HG03159 (cell line): Measurements from ENCODE around the gene SORCS3.

ENCODE experiments used
- ATAC-seq: cut with Tn5 transposase; IDR thresholded peaks from one replicate; pipeline ENCODE4 v1.9.1; 2021; ENCODE audit warnings: mild to moderate bottlenecking, moderate library complexity; ENCODE audit not compliant: unreplicated experiment

SORCS3 gene

DNA sequence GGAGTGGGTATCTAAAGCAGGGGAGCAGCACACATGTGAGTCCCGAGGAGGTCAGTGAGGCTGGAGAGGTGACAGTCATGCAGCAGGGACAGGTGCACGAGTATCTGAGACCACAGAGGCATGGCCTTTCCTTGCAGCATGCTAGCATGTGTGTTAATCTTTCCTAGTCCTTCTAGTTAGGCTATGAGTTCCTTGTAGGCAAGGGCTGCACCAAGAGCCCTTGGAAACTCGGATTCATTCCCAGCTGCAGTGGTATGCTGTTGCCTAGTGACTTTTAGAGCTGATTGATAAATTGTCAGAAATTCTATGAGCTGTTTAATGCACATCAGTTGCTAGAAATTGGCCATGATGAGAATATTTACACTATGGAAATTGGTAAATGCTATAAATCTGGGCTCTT lies 132.0 kb downstream of the SORCS3 start:
- no peak for ATAC-seq

DNA sequence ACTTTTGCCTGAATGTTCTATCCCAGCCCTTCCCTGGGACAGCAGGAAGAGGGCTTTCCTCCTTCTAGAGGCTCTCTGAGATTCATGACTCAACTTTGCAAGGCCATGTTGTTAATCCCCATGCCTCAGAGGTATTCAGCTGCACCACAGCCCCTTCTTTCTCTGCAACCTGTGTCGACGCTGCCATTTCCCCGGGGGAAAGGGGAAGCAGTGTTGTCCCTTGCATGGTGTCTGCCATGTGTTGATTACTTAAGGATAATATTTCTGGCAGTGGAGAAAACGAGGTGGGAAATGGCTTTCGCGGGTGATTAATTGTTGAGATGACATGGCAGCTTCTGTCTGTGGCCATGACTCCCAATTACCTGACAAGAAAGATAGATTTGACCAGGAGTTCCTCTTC lies 133.1 kb downstream of the SORCS3 start:
- ATAC-seq = no peak

DNA sequence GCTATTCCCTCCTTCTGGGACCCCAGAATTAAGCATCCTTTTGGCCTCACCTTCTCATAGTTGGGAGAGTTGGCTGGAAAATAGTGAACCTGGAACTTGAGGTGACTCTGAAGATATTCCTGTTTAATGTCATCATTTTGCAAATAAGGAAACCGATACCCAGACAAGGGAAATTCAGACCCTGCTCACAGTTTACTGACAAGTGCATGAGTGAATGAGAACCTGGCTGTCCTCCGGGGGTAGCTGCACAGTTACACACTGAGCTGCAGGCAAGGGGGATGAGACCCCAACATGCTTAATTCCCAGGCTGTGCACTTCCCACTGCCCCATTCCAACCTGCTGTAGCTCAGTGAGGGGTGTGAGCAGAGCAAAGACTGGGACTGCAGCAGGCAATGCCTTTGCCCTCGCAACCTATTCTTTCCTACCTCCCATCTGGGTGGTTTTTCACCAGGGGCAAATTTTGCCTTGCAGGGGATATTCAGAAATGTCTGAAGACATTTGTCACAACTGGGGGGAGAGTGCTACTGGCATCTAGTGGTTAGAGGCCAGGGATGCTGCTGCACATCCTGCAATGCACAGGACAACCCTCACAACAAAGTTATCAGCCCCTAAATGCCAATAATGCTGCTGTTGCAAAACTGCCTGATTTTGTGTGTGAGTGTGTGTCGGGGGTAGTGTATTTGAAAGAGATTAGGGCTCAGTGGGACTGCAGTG lies 136.2 kb downstream of the SORCS3 start:
- ATAC-seq = no peak

DNA sequence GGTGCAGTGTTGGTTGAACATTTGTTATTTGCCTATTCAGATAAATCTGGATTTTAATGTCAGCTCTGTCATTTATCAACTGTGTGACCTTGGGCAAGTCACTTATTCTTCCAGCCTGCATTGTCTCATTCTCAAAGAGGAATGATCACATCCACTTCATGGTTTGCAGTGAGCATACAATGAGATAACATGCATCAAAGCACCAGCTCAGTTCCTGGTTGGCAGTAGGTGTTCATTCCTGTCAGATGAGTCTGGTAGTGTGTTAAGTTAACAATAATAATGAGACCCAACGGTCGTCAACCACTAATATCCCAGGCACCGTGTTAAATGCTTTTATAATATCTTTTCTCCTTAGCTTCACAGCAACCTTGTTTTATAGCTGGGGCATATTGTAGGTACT lies 137.3 kb downstream of the SORCS3 start:
- no peak for ATAC-seq

DNA sequence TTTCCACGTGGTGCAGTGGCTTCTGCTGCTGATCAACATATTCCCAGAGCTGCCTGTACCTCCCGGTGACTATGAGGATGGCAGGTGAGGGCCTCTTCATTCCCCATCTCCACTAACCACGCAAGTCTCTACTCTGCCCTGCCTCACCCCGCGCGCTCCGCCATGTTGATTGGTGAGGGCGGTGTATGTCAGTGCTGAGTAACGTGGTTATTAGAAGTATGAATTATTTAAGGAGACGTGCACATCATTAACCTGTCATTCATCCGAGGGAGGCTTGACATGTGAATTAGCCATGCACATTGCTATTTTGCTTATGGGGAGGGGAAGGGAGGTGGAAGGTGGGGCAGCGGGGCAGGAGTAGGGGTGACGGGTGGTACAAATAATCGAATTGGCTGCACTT lies 138.6 kb downstream of the SORCS3 start:
- no peak for ATAC-seq

DNA sequence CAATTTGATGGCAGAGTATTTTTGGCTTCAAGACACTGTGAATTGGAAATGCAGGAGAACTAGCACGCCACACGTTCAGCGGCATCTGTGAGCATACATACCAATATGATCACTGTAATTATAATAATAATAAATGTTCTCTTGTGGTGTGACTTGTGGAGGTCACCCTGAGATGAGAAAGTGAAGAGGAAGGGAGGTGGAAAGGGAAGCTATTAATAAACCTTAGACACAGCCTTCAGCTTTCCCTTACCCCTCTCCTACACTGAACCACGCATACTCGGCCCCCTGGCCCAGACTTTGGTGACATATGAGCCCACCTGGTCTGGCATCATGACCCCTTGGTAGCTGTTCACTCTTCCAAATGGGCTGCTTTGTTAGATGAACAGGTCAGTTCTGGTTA lies 139.1 kb downstream of the SORCS3 start:
- no peak for ATAC-seq

DNA sequence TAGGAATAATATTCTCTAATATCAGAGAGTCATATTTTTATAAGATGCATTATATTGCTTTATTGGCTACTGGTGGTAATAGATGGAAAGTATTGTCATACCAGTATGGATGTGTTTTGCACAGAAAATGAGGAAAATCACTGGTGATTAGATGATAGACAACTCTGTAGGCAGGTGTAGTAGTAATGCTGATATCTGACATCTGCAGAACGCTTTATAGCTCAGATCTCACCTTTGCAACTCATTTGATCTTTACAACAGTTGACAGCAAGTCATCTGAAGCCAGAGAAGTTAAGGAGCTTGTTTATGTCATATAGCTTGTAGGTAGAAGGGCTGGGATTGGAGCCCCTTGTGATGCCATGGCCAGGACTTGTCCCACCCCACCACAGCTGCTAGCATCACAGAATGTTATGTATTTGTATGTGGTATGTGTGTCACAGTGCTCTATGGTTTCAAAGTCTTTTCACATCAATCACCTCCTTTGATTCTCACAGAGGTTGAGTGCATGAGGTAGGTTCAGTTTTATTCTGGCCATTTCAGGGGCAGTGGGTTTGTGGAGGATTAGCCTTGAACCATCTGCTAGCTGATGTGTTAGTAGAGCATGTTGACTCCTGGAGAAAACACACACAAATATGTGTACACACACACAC lies 140.0 kb downstream of the SORCS3 start:
- no peak for ATAC-seq

DNA sequence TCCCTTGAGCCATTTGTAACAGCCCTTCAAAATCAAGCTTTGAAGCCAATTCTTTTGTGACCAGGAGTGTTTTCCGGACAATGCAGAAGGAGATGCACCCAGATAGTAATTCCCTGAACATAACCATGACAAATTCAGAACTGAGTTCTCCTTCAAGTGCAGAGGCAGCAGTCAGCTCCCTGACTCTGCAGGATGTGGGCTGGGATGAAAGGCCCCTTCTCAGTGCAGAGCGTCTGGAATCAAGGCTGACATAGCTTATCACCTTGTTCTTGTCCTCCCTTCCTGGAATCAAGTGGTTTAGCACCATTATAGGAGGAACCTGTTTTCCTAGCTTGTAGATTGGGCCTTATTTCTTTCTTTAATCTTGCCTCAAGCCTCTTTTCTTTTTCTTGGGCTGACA lies 143.4 kb downstream of the SORCS3 start:
- ATAC-seq = no peak

DNA sequence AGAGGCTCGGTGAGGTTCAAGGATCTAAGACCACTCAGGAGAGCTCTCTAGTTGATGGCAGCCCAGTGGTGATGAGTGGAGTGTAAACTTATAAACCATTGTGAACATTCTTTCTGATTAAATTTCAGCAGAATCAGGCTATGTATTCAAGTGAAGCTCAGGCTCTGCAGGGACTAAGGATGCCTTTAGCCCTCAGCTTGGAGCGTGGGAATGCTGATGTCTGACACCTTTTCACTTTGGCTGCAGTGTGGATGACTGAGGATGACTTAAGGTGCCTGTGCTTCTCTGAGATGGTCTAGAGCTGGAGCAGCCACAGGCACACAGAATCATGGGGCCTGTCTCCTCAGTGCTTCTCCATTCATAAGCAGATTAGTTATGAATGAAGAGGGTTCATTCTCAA lies 150.4 kb downstream of the SORCS3 start:
- no peak for ATAC-seq

DNA sequence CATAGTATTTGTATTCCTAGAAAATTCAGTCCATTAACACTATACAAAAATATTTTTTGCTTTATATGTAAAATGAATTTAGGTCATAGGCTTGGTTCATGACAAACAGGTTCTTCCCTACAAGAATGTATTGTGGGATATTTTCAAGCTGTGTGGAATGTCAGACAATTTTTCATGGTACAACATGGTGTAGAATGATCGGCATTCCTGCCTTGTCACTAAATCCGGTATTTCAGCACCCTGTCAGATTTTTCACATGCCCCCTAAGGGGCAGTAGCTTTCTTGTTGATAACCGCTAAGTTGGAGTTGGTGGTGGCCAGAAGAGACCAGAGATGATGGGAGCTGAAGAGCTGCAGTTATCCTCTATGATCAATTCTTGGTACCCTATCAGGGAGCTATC lies 154.3 kb downstream of the SORCS3 start:
- ATAC-seq = no peak

DNA sequence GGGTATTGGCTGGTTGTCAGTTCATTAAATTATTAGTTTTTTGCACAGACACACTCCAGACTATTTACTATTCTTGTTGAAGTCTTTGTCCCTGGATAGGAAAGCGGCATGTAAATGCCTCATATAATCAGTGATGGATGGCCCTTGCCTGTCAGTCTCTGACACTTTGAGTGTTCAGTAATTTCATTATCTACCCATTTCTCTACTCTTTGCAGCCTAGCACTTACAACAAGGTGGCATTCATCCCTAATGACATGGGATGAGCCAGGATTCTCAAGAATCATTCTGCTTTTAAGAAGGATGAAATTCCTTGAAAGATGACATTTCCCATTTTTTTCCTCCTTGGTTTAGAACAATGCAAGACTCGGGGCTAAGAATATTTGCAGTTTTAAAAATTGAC lies 155.7 kb downstream of the SORCS3 start:
- no peak for ATAC-seq

DNA sequence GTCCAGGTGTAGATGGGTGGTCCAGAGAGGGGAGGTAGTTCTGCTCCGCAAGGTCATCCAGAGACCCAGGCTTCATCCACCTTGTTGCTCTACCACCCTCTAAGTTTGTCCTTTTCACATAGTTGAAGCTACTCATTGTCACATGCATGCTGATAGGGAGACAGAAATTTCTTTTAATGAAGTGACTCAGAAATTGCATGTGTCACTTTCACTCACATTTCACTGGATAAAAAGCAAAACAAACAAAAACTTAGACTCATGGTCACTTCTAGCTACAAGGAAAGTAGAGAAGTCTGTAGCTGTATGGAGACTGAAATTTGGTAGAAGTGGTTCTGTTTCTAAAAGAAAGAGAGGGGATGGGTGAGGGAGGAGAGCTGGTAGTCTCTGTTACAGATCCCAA lies 161.9 kb downstream of the SORCS3 start:
- no peak for ATAC-seq

DNA sequence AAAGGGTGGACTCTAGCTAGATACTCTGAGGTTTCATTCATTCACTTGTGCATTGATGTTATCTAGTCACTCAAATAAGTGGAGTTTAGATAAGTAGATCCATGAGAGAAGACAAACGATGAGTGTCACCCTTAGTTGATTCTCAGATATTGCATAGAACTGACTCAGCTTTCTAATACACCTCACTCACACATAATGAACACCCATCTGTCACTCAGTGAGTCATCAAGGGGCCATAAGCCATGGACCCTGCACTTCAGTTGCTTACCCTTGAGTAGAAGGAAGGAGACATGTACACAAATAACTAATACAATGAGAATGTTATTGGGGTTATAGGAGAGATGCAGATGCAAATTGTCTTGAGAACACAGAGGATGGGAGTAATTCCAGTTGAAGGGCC lies 163.8 kb downstream of the SORCS3 start:
- no peak for ATAC-seq

DNA sequence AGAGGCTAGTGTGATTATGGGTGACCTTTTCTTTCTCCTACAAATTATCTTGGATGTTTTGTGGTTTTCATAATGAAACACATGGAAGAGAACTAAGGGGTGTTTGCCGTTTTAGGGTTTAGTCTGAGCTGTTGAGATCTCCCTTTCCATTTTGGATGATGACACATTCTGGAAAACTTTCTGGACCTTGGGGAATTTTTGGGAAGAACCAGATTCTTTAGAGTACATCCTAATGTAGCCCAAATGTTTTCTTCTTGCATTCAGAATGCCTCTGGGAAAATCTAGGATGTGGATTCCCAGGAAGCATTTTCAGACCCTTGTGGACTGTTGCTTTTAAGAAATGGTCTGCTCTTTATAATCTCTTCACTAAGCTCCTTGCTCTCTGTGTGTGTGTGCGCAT lies 165.7 kb downstream of the SORCS3 start:
- no peak for ATAC-seq

DNA sequence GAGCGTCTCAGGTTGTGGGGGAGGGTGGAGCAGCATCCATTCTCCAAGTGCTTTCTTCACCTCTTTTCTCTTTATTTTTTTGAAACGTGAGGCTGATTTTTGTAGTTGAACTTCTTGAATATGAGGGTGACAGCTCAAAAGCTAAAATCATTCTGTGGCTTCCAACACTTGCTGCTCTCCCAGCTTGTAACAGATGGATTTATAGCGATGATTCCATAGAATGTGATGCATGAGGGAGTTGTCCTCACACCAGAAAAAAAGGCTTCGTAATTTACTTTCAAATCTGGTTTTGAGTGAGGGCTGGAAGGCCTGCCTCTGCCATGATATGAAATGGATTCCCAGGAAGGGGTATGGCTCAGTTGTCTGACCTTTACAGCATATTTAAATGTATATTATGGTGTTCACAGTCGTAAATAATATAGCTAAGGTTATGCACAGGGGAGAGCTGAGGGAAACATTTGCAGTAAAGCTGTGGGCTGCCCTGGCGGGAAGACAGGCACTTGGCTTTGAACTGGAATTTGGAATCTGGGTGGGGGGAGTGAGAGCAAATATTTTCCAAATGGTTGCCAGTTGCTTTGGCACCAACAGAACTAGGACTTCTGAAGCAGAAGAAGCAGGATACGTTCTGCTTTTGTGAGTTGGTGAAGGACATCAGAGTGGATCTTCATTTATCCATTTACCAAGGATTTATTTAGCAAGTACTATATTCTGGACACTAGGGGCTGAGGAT lies 166.7 kb downstream of the SORCS3 start:
- no peak for ATAC-seq

DNA sequence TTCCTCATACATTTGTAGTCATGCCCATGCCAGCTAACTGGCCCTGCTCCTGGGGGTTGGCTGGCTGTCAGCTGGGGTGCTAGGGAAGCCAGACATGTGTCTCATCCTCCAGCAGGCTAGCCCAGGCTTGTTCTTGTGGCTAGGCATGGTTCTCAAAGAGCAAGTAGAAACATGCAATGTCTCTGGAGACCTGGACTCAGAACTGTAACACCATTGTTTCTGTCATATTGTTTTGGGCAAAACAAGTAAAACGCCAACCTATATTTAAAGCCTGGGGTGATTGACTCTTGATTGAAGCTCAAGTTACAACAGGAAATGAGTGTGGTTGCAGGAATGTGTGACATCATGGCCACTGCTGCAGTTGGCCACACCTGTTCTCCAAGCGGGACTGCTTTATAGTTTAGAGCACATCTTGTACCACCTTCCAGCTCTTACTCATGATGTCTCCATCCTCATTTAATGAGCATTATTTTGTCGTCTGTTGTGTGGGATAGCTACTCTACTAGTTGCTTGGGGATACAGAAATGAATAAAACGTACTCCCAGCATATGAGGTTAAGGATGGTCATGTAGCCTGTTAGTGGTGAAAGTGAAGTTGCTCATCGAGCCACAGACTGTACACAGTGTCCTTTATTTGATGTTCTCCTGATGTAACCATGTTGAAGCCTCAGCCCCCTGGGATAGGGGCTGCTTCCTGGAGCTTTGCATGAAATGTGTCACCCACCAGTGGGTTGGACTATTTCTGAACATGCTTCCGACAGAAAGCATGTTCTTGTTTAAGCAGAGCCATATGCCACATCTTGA lies 168.4 kb downstream of the SORCS3 start:
- peak; percentile 83 for ATAC-seq

DNA sequence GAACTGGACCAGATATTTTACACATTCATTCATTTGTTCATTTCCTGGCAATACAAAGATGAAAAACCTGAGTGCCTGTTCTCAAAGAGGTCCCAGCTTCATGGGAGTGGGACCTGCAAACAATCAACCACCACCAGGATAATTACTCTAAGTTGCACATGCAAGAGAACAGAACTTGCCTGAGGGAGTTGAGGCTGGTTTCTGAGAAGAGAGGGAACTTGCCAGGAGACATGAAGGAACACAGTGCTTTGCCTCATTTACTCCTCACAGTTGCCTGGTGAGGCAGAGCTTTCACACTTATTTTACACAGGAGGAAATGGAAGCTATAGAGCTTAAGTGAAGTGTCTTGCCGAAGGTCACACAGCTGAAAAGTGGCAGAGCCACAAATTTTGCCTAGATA lies 170.1 kb downstream of the SORCS3 start:
- ATAC-seq = no peak

DNA sequence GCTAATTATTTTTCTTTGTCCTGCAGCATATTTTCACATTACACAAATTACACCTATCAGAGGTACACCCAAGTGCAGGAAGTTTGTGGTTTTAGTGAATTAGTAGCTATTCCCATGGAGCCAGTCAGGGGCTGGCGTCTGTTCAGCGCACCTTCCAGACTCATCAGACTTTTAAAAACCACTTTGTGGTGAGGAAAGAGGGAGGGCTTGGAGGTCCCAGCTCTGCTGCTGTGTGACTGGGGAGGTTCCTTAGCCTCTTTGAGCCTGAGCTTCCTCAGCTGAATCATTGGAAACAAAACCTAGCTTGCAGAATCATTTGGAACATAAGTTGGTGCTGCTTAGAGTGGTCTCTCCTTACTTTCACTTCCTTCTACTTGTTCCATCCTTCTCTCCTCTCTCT lies 175.4 kb downstream of the SORCS3 start:
- ATAC-seq = no peak

DNA sequence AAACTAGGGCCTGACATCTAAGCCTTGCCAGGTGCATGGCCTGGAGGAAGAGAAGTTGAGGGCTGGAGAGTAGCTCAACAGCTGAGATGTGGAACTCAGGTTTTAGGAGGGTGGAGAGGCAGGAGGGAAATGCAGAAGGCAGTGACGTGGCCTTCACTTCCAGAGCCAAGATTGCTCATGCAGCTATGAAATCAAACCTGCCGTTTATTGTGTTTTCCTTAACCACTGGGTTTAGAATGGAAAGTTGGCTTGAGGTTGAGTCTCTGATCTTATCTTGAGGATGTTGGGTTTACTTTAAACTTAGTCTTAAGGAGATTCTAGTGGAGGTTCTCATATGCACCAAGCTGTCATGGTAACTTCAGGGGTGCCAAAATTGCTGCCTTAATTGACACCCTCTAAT lies 178.6 kb downstream of the SORCS3 start:
- no peak for ATAC-seq

DNA sequence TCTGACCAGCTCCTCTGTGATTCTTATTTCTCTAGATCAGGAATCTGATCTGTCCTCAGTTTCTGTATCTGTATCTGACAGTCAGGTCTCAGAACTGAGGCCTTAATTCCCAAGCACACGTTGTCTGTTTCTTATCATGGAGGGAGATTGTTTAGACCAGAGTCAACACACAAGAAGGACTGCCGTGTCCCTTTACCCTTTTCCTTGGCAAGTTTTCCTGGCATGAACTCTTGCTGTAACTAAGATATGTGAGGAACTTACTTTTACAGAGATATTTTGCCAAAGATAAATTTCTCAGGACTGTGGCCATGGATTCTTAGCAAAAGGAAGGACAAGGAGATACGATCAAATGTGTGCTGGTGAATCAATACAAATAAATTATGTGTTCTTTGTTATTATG lies 181.0 kb downstream of the SORCS3 start:
- ATAC-seq = no peak

DNA sequence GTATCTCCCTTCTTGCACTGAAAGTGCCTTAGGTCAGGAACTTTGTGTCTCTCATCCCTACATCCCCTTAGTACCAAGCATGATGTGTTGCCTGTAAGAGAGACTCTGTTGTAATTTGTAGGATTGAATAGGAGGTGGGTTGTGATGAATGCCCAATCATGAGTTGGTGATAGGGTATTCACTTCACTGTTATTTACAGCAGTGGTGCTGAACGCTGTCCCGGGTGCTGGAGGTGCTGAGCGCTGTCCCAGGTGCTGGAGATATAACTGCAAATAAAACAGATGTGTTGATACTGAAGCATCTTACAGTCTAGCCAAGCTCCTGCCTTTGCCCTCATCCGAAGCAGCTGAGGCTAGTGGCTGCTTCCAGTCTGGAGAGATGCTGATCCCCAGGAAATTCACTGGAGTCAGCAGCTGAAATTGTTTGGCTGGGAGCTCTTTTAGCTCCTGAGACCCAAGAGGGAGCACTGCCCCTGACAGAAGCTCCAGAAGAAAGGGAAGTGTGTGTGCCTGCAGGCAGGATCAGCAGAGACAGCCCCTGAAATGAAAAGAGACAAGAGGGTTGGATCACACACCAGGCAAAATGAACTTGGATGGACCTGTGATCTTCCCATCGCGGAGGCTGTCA lies 183.4 kb downstream of the SORCS3 start:
- no peak for ATAC-seq
